HEK293 (cell line): Measurements from ENCODE around the gene HINFP.

ENCODE experiments used
- BCL11A ChIP-seq: fragments of 450-650 bp; formaldehyde crosslinking; IDR thresholded peaks from 2 replicates; pipeline ENCODE4 v1.5.1; 2016; ENCODE audit warnings: low read depth, missing biosample characterization, missing genetic modification characterization
- CTCF ChIP-seq: fragments of 450-650 bp; formaldehyde crosslinking; IDR thresholded peaks from 2 replicates; pipeline ENCODE4 v1.5.1; 2016; ENCODE audit warnings: missing biosample characterization, missing genetic modification characterization
- ZNF24 ChIP-seq: fragments of 450-650 bp; formaldehyde crosslinking; IDR thresholded peaks from 2 replicates; pipeline ENCODE4 v1.5.1; 2016; ENCODE audit warnings: missing biosample characterization, missing genetic modification characterization
- ZNF280D ChIP-seq: fragments of 450-650 bp; formaldehyde crosslinking; IDR thresholded peaks from 2 replicates; pipeline ENCODE4 v1.5.1; 2016; ENCODE audit warnings: missing biosample characterization, missing genetic modification characterization
- ZNF37A ChIP-seq: fragments of 450-650 bp; IDR thresholded peaks from 2 replicates; pipeline ENCODE4 v1.5.1; 2018; ENCODE audit warnings: missing biosample characterization, missing genetic modification characterization
- ZNF639 ChIP-seq: fragments of 450-650 bp; formaldehyde crosslinking; IDR thresholded peaks from 2 replicates; pipeline ENCODE4 v1.5.1; 2016; ENCODE audit warnings: missing biosample characterization, missing genetic modification characterization
- ZNF670 ChIP-seq: fragments of 450-650 bp; formaldehyde crosslinking; IDR thresholded peaks from 2 replicates; pipeline ENCODE4 v1.5.1; 2016; ENCODE audit warnings: missing biosample characterization, missing genetic modification characterization, low read depth
- ZNF747 ChIP-seq: fragments of 450-650 bp; formaldehyde crosslinking; IDR thresholded peaks from 2 replicates; pipeline ENCODE4 v1.5.1; 2016; ENCODE audit warnings: missing biosample characterization, missing genetic modification characterization
- TF ChIP-seq, protein P1 (sequence below): fragments of 450-650 bp; formaldehyde crosslinking; optimal IDR thresholded peaks from 2 replicates; pipeline ENCODE3; 2016; ENCODE audit warnings: missing biosample characterization, mild to moderate bottlenecking, missing genetic modification characterization

DNA sequence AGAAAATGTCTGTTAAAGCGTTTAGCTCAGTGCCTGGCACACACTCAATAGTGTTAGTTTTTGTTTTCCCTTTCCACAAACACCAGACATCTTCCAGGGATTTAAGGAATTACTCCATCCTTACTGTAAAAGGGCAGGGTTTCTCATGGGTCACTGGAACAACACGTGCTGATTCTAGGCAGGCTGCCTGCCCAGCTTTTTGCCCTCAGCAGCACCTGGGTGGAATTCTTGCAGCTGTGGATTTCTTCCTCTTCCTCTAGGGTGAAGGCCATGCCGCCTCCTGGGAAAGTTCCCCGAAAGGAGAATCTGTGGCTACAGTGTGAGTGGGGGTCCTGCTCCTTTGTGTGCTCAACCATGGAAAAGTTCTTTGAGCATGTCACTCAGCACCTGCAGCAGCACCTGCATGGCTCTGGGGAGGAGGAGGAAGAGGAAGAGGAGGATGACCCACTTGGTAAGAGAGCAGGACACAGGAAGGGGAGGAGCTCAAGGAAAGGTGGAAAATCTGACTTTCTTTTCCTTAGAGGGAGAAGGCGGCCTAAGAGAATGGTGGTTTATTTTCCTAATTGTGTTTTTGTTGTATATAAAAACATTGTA lies 5.4 kb downstream of the HINFP start:
- no peak for TF ChIP-seq CTCF
- TF ChIP-seq ZNF670 = no peak
- TF ChIP-seq ZNF37A (tag by site-specific recombination) = no peak
- no peak for TF ChIP-seq ZNF24 (tag by site-specific recombination)
- no peak for TF ChIP-seq ZNF639
- TF ChIP-seq ZNF747 (tag by site-specific recombination) = no peak
- TF ChIP-seq ZNF280D (tag by site-specific recombination) = no peak
- TF ChIP-seq, protein P1, sequence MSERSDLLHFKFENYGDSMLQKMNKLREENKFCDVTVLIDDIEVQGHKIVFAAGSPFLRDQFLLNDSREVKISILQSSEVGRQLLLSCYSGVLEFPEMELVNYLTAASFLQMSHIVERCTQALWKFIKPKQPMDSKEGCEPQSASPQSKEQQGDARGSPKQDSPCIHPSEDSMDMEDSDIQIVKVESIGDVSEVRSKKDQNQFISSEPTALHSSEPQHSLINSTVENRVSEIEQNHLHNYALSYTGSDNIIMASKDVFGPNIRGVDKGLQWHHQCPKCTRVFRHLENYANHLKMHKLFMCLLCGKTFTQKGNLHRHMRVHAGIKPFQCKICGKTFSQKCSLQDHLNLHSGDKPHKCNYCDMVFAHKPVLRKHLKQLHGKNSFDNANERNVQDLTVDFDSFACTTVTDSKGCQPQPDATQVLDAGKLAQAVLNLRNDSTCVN = no peak
- TF ChIP-seq BCL11A (tag by site-specific recombination) = no peak
